A549 (cell line): Measurements from ENCODE around the gene HSPBP1. TPM values are rescaled to one million over a fixed set of nuclear protein-coding genes. Genes with fewer than 3 reads are reported as not detected.

Source experiments
- ATAC-seq, 2 experiments: fragments of 200-7000 bp in 1 of 2; fragments of >200 bp in 1 of 2; cut with Nextera tagmentation in 1 of 2; cut with Tn5 transposase in 1 of 2; 3 replicates each; pipeline versions ENCODE4 v1.8.0 to v1.9.1; 2018 to 2020; ENCODE audit warnings: mild to moderate bottlenecking in 1 of 2, moderate library complexity in 1 of 2
- CTCF ChIA-PET: fragments of 300-600 bp; sonication (Branson Sonifier 250); formaldehyde crosslinking; extraction: SDS; loops from one replicate; lab custom pipeline; 2021; ENCODE audit warnings: antibody characterized with exemption, inconsistent platforms; lab: Yijun Ruan, JAX
- POLR2A ChIA-PET: fragments of 350-600 bp; formaldehyde crosslinking; extraction: SDS; loops from one replicate; lab custom pipeline; 2021; ENCODE audit warnings: antibody characterized with exemption, inconsistent platforms; lab: Yijun Ruan, JAX
- DNase-seq, 2 experiments: peaks; one replicate each; pipeline versions ENCODE4 v3.0.0 to v3.0.0-alpha.2; 2011 to 2016; ENCODE audit warnings: low read depth in 1 of 2, low spot score in 1 of 2
- FAIRE-seq: peaks from 2 replicates; lab custom pipeline; 2011; peaks lifted over from hg19 to GRCh38; lab: Jason Lieb, UNC
- H3K27ac ChIP-seq, 2 experiments: fragments of >200 bp; sonication (Bioruptor Twin); formaldehyde crosslinking; 3 replicates each; pipeline ENCODE4 v1.5.1; 2016 to 2017
- H3K4me1 ChIP-seq: fragments of >200 bp; sonication (Bioruptor Twin); formaldehyde crosslinking; 3 replicates; pipeline ENCODE4 v1.6.1; 2016
- H3K4me2 ChIP-seq: fragments of >200 bp; sonication (Bioruptor Twin); formaldehyde crosslinking; 3 replicates; pipeline ENCODE4 v1.6.1; 2016
- H3K4me3 ChIP-seq: fragments of >200 bp; sonication (Bioruptor Twin); formaldehyde crosslinking; 3 replicates; pipeline ENCODE4 v1.5.1; 2016
- H3K9me3 ChIP-seq: fragments of >200 bp; sonication (Bioruptor Twin); formaldehyde crosslinking; 3 replicates; pipeline ENCODE4 v1.6.1; 2016
- BHLHE40 ChIP-seq: IDR thresholded peaks from 2 replicates; pipeline ENCODE4 v1.6.1; 2012; ENCODE audit warnings: low read depth, low read length, inconsistent platforms
- CEBPB ChIP-seq, 2 experiments: fragments of >200 bp in 1 of 2; sonication (Bioruptor Twin) in 1 of 2; formaldehyde crosslinking in 1 of 2; IDR thresholded peaks; 2 replicates each; pipeline ENCODE4 v1.6.1; 2012 to 2016
- CHD4 ChIP-seq: fragments of 200-600 bp; sonication (generic); IDR thresholded peaks from 2 replicates; pipeline ENCODE4 v1.6.1; 2016; ENCODE audit warnings: antibody characterized with exemption, mild to moderate bottlenecking, borderline replicate concordance
- EHMT2 ChIP-seq: fragments of 200-600 bp; sonication (generic); IDR thresholded peaks from 2 replicates; pipeline ENCODE4 v1.6.1; 2016; ENCODE audit warnings: antibody characterized with exemption, low read depth, mild to moderate bottlenecking, moderate library complexity
- EP300 ChIP-seq, 2 experiments: fragments of >200 bp; sonication (Bioruptor Twin); formaldehyde crosslinking; IDR thresholded peaks; 2 replicates in 1 of 2; 3 replicates in 1 of 2; pipeline ENCODE4 v1.6.1; 2016 to 2017
- ESRRA ChIP-seq: fragments of 150-350 bp; IDR thresholded peaks from 2 replicates; pipeline ENCODE4 v1.6.1; 2014; ENCODE audit warnings: mild to moderate bottlenecking, low read length, borderline replicate concordance
- FOSB ChIP-seq: fragments of 250-450 bp; sonication (Bioruptor Pico); IDR thresholded peaks from 2 replicates; pipeline ENCODE4 v1.5.0; 2020; ENCODE audit warnings: mild to moderate bottlenecking, moderate library complexity
- HDAC2 ChIP-seq: fragments of 200-600 bp; sonication (generic); IDR thresholded peaks from 2 replicates; pipeline ENCODE4 v1.6.1; 2016
- JUN ChIP-seq, 2 experiments: fragments of >200 bp; sonication (Bioruptor Twin); formaldehyde crosslinking; IDR thresholded peaks; 2 replicates in 1 of 2; 3 replicates in 1 of 2; pipeline ENCODE4 v1.6.1; 2016 to 2017
- KDM1A ChIP-seq: fragments of 200-600 bp; sonication (generic); IDR thresholded peaks from 2 replicates; pipeline ENCODE4 v1.6.1; 2016; ENCODE audit warnings: low read depth, mild to moderate bottlenecking
- MAFK ChIP-seq: fragments of 450-650 bp; IDR thresholded peaks from 2 replicates; pipeline ENCODE4 v1.6.1; 2014; ENCODE audit not compliant: partially characterized antibody
- PBX3 ChIP-seq: IDR thresholded peaks from 2 replicates; pipeline ENCODE4 v1.6.1; 2012
- PHF8 ChIP-seq: fragments of 200-600 bp; sonication (generic); IDR thresholded peaks from 2 replicates; pipeline ENCODE4 v1.6.1; 2016; ENCODE audit warnings: low read depth, mild to moderate bottlenecking, antibody characterized with exemption, moderate library complexity, borderline replicate concordance
- POLR2AphosphoS2 ChIP-seq: conservative IDR thresholded peaks from 2 replicates; pipeline ENCODE4 v1.6.1; 2012; ENCODE audit warnings: low read length, improper control_type of control experiment, inconsistent platforms
- RCOR1 ChIP-seq: fragments of 150-350 bp; IDR thresholded peaks from 2 replicates; pipeline ENCODE4 v1.6.1; 2014; ENCODE audit warnings: antibody characterized with exemption, low read length, low read depth
- SREBF2 ChIP-seq: fragments of 450-650 bp; IDR thresholded peaks from 2 replicates; pipeline ENCODE4 v1.6.1; 2014; ENCODE audit warnings: mild to moderate bottlenecking, moderate library complexity
- TP53 ChIP-seq: fragments of 250-450 bp; sonication (Bioruptor Pico); IDR thresholded peaks from 2 replicates; pipeline ENCODE4 v1.5.0; 2021; ENCODE audit warnings: mild to moderate bottlenecking, moderate library complexity
- WGBS: methylation state at CpG from one replicate; pipeline ENCODE4 v1.1.6; 2017; ENCODE audit errors: missing lambda C conversion rate; 5-methylcytosine and 5-hydroxymethylcytosine counted together
- polyA plus RNA-seq, 4 experiments: library from polyadenylated mRNA; depleted of rRNA in 3 of 4; stranded (reverse); fragments of >200 nt; fragmentation: RNase III in 1 of 4; extraction: RNeasy Plus Mini Kit Qiagen cat#74134 plus additional on column Dnase treatment in 1 of 4; gene quantifications; 2 replicates in 3 of 4; 3 replicates in 1 of 4; pipeline ENCODE4 v1.2.3, GENCODE V29; 2011 to 2017
- TF ChIP-seq, protein P1 (sequence below): IDR thresholded peaks from 2 replicates; pipeline ENCODE4 v1.6.1; 2012; ENCODE audit warnings: low read depth, borderline replicate concordance
- TF ChIP-seq, protein P2 (sequence below): fragments of 250-450 bp; sonication (Bioruptor Pico); IDR thresholded peaks from 2 replicates; pipeline ENCODE4 v1.5.0; 2021; ENCODE audit warnings: mild to moderate bottlenecking, moderate library complexity, borderline replicate concordance
- TF ChIP-seq, protein P3 (sequence below): fragments of >200 bp; sonication (Bioruptor Twin); formaldehyde crosslinking; IDR thresholded peaks from 2 replicates; pipeline ENCODE4 v1.6.1; 2016
- TF ChIP-seq, protein P4 (sequence below): fragments of 250-450 bp; sonication (Bioruptor Pico); IDR thresholded peaks from 2 replicates; pipeline ENCODE4 v1.5.0; 2020; ENCODE audit warnings: low read depth, mild to moderate bottlenecking, moderate library complexity

The HSPBP1 gene
- polyA plus RNA-seq, 2 of the 4 experiments (the other 2 are of a cell fraction): 52.1 to 121 TPM

- H3K4me1 ChIP-seq: no peaks in the 10 kb centered on the region
- H3K4me2 ChIP-seq: no peak overlapping the region
- H3K27ac ChIP-seq: no peak overlapping the region
- TF ChIP-seq, protein P1, sequence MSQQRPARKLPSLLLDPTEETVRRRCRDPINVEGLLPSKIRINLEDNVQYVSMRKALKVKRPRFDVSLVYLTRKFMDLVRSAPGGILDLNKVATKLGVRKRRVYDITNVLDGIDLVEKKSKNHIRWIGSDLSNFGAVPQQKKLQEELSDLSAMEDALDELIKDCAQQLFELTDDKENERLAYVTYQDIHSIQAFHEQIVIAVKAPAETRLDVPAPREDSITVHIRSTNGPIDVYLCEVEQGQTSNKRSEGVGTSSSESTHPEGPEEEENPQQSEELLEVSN: no peak
- no peak for TF ChIP-seq PHF8
- TF ChIP-seq EHMT2: no peak
- no peak for TF ChIP-seq JUN (IDR thresholded peaks at IDR 0.05)
- TF ChIP-seq ESRRA: no peak
- TF ChIP-seq, protein P2, sequence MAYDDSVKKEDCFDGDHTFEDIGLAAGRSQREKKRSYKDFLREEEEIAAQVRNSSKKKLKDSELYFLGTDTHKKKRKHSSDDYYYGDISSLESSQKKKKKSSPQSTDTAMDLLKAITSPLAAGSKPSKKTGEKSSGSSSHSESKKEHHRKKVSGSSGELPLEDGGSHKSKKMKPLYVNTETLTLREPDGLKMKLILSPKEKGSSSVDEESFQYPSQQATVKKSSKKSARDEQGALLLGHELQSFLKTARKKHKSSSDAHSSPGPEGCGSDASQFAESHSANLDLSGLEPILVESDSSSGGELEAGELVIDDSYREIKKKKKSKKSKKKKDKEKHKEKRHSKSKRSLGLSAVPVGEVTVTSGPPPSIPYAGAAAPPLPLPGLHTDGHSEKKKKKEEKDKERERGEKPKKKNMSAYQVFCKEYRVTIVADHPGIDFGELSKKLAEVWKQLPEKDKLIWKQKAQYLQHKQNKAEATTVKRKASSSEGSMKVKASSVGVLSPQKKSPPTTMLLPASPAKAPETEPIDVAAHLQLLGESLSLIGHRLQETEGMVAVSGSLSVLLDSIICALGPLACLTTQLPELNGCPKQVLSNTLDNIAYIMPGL (CRISPR knock-in tag): no peak
- TF ChIP-seq CHD4: no peak
- no peak for TF ChIP-seq HDAC2
- no peak for TF ChIP-seq CEBPB (IDR thresholded peaks at IDR 0.05)
- TF ChIP-seq EP300 (IDR thresholded peaks at IDR 0.05): no peak
- no peak for TF ChIP-seq POLR2AphosphoS2
- TF ChIP-seq, protein P3, sequence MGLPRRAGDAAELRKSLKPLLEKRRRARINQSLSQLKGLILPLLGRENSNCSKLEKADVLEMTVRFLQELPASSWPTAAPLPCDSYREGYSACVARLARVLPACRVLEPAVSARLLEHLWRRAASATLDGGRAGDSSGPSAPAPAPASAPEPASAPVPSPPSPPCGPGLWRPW: no peak
- TF ChIP-seq RCOR1: no peak
- TF ChIP-seq SREBF2: no peak
- TF ChIP-seq BHLHE40: no peak
- TF ChIP-seq PBX3: no peak
- TF ChIP-seq KDM1A: no peak
- TF ChIP-seq, protein P4, sequence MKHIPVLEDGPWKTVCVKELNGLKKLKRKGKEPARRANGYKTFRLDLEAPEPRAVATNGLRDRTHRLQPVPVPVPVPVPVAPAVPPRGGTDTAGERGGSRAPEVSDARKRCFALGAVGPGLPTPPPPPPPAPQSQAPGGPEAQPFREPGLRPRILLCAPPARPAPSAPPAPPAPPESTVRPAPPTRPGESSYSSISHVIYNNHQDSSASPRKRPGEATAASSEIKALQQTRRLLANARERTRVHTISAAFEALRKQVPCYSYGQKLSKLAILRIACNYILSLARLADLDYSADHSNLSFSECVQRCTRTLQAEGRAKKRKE (CRISPR knock-in tag): no peak
- TF ChIP-seq MAFK: no peak
- TF ChIP-seq, all 56 proteins: peak for 0
- ChIA-PET POLR2A (interaction anchor here (0.9 to 2.5 kb wide), 3 partner anchors 11 to 94 kb away, joined by 3 to 6 read pairs (median 6); partner anchors contain the start of genes KMT5C and UBE2S), CTCF (interaction anchor here (1.0 to 21.1 kb wide), 11 partner anchors 9 to 191 kb away, joined by 3 to 306 read pairs (median 4); partner anchors contain the start of gene KMT5C)
- ATAC-seq (peak; percentile 10 to 16; a peak in 3 of 6 replicates), DNase-seq (no peak), FAIRE-seq (no peak)
- no peak overlapping the region for H3K4me3 ChIP-seq
- H3K9me3 ChIP-seq: no peaks in the 10 kb centered on the region
- 89% methylated on average over 47 of the region's 47 CpGs for WGBS
Measured at GRCh38 chr19:55312621-55313512, 33.0 kb upstream of the HSPBP1 start.

DNA sequence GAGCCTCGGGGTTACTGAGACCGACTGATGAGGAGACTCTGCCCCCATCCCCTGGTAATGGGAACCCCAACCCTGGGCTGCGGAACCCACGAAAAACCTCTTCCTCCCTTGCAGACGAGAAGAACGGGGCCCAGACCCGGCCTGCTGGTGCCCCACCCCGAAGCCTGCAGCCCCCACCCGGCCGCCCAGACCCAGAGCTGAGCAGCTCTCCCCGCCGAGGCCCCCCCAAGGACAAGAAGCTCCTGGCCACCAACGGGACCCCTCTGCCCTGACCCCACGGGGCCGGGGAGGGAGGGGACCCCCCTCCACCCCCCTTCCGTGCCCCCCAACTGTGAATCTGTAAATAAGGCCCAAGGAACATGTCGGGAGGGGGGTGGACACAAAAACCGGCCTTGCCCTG, 31.9 kb upstream of the HSPBP1 start:
- Histone ChIP-seq H3K27ac (no peak overlapping the region), H3K4me1 (no peaks in the 10 kb centered on the region), H3K4me2 (no peak overlapping the region), H3K4me3 (no peak overlapping the region), H3K9me3 (no peaks in the 10 kb centered on the region)
- WGBS: 83% methylated on average over 11 of the region's 18 CpGs
- DNase-seq: no peak
- TF ChIP-seq FOSB (CRISPR knock-in tag): no peak
- TF ChIP-seq TP53 (CRISPR knock-in tag): no peak
- ChIA-PET CTCF (interaction anchor here (0.6 to 21.1 kb wide), 8 partner anchors 9 to 106 kb away, joined by 3 to 306 read pairs (median 6); partner anchors contain the start of genes KMT5C and TMEM150B), POLR2A (interaction anchor here (2.5 kb wide), 1 partner anchor 27 kb away, joined by 6 read pairs; the partner anchor contains the start of gene KMT5C)
- FAIRE-seq: no peak
- no peak for ATAC-seq
